ENCODE measurements around the gene ADRA2B. TPM values are rescaled to one million over a fixed set of nuclear protein-coding genes. Genes with fewer than 3 reads are reported as not detected.
"Not testable (repeated sequence)": the region's sequence is repeated elsewhere in the genome, so short reads cannot be mapped to it uniquely, and the experiment has no call there.

The ADRA2B gene
- total RNA-seq, 1 donor from 2014 or later, result 2.9 TPM

GRCh38 chr2:96088340-96089335 lies 27.7 kb downstream of the ADRA2B start:
- Histone ChIP-seq H3K27me3 (ENCODE audit: low read depth) (no peaks in the 10 kb centered on the region), H3K27ac (replicated peaks) (no peak overlapping the region), H3K9me3 (replicated peaks) (no peaks in the 10 kb centered on the region), H3K4me1 (peaks cover 48% of the 10 kb centered on the region), H3K4me3 (no peak overlapping the region), H3K36me3 (no peaks in the 10 kb centered on the region)
- no peak for DNase-seq
- intact Hi-C loops (cut with micrococcal nuclease), result no loop called here
- TF ChIP-seq, protein P1, sequence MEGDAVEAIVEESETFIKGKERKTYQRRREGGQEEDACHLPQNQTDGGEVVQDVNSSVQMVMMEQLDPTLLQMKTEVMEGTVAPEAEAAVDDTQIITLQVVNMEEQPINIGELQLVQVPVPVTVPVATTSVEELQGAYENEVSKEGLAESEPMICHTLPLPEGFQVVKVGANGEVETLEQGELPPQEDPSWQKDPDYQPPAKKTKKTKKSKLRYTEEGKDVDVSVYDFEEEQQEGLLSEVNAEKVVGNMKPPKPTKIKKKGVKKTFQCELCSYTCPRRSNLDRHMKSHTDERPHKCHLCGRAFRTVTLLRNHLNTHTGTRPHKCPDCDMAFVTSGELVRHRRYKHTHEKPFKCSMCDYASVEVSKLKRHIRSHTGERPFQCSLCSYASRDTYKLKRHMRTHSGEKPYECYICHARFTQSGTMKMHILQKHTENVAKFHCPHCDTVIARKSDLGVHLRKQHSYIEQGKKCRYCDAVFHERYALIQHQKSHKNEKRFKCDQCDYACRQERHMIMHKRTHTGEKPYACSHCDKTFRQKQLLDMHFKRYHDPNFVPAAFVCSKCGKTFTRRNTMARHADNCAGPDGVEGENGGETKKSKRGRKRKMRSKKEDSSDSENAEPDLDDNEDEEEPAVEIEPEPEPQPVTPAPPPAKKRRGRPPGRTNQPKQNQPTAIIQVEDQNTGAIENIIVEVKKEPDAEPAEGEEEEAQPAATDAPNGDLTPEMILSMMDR (IDR thresholded peaks at IDR 0.05; ENCODE audit: borderline replicate concordance), result no peak

- peaks cover 59% of the 10 kb centered on the region for H3K4me1 ChIP-seq
- TF ChIP-seq, protein P1 (IDR thresholded peaks at IDR 0.05; ENCODE audit: borderline replicate concordance), result no peak
Measured at GRCh38 chr2:96087130-96087529, 29.2 kb downstream of the ADRA2B start.

DNA sequence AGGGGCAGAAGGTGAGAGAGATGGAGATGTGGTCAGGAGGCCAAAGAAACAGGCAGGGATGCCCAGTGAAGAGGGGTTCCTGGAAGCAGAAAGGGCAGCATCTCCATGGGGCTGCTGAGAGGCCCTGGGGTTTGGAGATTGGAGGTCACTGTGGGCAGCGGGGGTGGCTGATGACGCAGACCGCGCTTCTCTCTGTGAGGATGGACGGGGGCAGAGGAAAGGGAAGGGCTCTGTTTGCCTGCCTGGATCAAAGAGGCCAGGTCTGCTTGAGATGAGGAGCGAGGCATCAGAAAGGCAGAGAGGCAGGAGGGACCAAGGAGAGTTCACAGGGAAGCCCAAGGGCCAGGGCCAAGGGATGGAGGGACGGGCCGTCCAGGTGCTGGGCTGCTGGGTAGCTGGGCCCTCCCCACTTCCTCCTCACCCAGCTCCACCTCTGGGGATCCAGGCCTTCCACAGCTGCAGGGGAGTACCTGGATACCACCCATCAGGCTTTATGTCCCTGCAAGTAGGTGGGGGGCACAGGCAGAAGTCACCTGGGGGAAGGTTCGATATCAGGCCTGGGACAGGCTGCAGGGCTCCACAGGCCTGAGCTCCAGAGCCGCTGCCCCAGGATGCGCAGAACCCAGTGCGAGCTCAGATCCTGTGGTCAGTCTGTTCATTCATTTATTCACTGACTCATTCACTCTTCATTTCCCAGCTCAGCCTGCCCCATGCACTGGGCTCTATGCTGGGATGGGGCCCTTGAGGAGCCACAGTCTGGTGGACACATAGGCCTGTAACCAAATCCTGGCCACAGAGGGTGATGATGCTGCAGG lies 30.6 kb downstream of the ADRA2B start:
- no peak overlapping the region for H3K4me3 ChIP-seq
- H3K4me1 ChIP-seq, result peaks cover 49% of the 10 kb centered on the region
- intact Hi-C loops (cut with micrococcal nuclease), result no loop called here
- H3K27ac ChIP-seq (replicated peaks), result peak overlapping the region; percentile 7
- TF ChIP-seq, protein P1 (IDR thresholded peaks at IDR 0.05; ENCODE audit: borderline replicate concordance), result no peak
- DNase-seq, result no peak
- no peaks in the 10 kb centered on the region for H3K9me3 ChIP-seq (replicated peaks)
- no peaks in the 10 kb centered on the region for H3K36me3 ChIP-seq
- H3K27me3 ChIP-seq (ENCODE audit: low read depth), result no peaks in the 10 kb centered on the region

More at GRCh38 chr2:96087130-96087529, 29.2 kb downstream of the ADRA2B start:
- no peaks in the 10 kb centered on the region for H3K27me3 ChIP-seq (ENCODE audit: low read depth)
- H3K27ac ChIP-seq (replicated peaks), result no peak overlapping the region
- intact Hi-C loops (cut with micrococcal nuclease), result no loop called here
- no peaks in the 10 kb centered on the region for H3K36me3 ChIP-seq
- H3K9me3 ChIP-seq (replicated peaks), result no peaks in the 10 kb centered on the region
- no peak for DNase-seq
- no peak overlapping the region for H3K4me3 ChIP-seq

DNA sequence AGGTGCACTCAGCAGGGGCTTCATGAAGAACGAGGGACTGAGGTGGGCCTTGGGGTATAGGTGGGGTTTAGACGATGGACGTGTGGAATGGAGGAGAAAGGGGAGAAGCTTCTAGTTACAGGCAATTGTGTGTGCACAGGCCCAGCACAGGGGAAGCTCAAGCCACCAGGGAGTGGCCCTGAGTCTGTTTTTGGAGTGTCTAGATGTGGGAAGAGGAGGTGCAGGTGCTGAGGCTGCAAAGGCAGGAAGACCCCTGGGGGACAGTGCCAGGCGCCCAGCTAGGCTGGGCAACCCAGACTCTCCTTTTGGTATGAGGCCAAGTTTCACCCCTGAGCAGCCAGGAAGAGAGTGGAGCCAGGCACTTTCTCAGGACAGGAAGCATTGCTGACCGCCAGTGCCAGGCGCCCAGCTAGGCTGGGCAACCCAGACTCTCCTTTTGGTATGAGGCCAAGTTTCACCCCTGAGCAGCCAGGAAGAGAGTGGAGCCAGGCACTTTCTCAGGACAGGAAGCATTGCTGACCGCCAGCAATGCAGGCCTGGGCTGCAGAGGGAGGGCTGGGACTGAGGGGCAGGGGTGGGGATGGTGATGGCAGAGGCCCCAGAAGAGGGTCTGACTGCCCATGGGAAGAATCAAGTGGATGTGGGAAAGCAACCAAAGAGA lies 31.4 kb downstream of the ADRA2B start:
- H3K36me3 ChIP-seq; H3K4me3 ChIP-seq; H3K27me3 ChIP-seq (ENCODE audit: low read depth); H3K9me3 ChIP-seq (replicated peaks); intact Hi-C loops (cut with micrococcal nuclease); DNase-seq: not testable (repeated sequence)
- Histone ChIP-seq H3K27ac (replicated peaks) (peak overlapping the region; percentile 89), H3K4me1 (peaks cover 42% of the 10 kb centered on the region)

GRCh38 chr2:96083989-96084857 lies 32.1 kb downstream of the ADRA2B start:
- peaks cover 34% of the 10 kb centered on the region for H3K4me1 ChIP-seq
- peak overlapping the region; percentile 89 for H3K27ac ChIP-seq (replicated peaks)
- no peaks in the 10 kb centered on the region for H3K9me3 ChIP-seq (replicated peaks)
- no peak overlapping the region for H3K4me3 ChIP-seq
- no peaks in the 10 kb centered on the region for H3K27me3 ChIP-seq (ENCODE audit: low read depth)
- intact Hi-C loops (cut with micrococcal nuclease), result no loop called here
- DNase-seq, result peak; percentile 11
- TF ChIP-seq, protein P1 (IDR thresholded peaks at IDR 0.05; ENCODE audit: borderline replicate concordance), result no peak
- H3K36me3 ChIP-seq, result no peaks in the 10 kb centered on the region

Data from left ventricle myocardium inferior (tissue), 1 donor.